GM19035 (cell line): ENCODE data around the gene CFAP45.

Source experiments
- ATAC-seq: cut with Tn5 transposase; IDR thresholded peaks from one replicate; pipeline ENCODE4 v1.9.1; 2021; ENCODE audit not compliant: unreplicated experiment

Gene CFAP45

DNA sequence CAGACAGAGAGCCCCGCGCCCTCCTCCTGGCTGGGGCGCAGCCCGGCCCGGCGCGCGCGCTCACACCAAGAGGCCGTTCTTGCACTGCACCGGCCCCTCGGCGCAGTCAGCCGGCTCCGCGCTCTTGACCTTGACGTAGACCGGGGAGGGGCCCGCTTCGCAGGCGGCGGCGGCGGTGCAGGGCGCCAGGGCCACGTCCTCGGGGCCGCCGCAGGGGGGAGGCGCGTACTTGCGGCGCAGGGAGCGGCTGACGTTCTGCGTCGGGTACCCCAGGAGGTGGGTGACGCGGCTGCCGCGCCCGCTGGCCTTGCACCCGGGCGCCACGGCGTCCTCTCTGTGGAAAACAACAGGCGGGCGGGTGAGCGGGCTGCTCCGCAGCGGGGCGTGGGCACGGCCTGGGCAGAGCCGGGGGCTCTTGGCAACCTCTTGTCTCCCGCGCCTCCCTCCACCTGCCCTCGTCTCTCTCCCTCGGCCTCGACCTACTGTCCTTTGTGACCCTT lies 45.2 kb downstream of the CFAP45 start:
- ATAC-seq: peak; percentile 80

DNA sequence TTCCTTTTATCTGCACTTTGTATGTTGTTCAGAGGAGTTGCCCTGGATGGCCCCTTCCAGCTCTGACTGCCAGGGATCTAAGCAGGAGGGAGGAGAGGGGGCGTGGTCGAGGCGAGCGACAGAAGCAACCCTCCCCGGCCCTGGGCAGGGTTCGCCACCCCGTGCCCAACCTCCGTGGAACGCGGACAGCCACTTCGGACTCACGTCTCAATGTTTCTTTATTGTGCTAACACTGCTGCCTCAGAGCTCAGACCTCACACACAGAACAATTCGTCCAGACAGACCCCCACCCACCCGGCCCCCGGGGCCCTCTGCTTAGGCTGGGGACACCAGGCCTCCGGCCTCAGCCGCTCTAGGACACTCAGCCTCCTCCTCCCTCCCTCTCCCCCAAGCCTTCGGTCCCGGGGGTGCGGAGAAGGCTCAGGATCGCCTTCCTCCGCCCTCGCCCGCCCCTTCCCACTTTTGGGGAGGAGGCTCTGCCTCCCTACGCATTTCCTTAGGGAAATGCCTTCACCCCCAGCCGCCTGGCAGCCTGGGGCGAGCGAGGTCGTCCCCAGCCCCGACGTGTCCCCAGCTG lies 45.8 kb downstream of the CFAP45 start:
- ATAC-seq: peak; percentile 11

DNA sequence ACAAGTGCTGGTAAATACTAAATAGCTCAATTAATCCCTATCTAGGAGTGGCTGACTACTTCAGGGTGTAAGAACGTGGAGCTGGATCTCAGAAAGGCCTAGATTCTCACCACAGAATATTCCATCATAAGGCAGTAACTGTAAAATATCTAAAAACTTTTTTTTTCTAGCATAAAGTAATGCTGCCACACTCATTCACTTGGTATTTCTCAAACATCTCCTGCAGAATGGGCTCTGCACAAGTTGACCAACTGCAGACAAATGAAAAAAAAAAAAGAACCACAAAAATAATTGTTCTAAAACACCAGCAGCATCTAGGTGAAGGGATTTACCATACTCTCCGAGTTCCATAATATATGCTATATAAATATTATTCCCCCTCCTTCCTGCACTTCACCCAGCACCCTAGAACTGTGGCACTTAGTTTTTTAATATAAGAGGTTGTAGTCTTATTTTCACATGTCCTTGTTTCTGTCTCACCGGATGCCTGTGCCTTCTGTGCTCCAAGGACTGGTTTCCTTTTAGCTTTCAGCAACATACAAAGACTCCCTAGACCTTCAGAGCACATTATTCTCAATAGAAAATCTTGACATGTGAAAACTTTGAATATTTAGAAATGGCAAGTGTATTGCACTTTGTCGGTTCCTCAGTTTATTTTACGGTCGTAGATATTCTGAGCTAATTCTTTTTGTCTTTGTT lies 46.4 kb downstream of the CFAP45 start:
- ATAC-seq: no peak

DNA sequence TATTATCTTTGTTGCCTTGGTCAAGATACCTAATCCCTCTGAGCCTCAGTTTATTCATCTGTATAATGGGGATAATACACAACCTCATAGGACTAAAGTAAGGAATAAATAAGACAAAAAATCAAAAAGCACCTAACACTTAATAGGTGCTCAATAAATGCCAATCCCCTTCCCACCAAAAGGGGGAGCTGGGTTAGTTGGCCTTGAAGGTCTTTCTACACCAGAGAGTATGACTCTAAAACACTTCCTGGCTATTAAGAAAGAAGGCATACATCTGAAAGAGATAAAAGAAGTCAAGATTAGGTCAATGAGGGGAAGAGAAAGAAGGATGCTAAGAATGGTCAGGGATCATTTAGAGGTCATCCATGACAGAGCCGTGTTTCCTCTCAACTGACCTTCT lies 48.6 kb downstream of the CFAP45 start:
- no peak for ATAC-seq

DNA sequence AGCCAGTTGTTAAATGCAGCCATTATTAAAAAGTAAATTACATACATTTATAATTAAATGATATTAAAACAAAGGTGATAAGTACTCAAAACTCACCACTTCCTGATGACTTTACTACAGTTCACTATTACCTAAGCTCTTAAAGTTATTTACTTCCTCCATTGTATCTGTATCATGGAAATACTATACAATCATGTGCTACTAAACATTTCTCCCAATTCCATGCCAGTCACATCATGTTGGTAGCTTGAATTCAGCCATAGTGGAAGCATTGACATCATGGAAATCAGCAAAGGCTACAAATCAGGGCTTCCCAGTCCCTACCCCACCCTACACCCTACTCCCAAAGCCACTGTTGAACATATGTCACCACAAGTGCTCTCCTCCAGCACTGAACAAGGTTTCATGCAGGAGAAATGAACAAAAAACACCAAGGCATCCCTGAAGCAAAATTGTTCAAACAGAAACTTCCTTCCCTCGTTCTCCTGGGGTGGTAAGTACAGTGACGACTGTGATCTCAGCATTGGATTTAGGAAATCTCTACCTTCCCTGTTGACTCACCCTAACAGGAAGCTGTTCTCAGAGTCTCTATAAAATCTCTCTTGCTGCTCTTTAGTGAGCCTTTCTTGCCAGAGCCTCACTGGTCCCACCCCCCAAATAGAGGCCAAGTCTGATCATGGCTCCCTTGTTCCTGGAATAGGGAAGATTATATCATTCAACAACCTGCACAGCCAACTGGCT lies 50.2 kb downstream of the CFAP45 start:
- no peak for ATAC-seq

DNA sequence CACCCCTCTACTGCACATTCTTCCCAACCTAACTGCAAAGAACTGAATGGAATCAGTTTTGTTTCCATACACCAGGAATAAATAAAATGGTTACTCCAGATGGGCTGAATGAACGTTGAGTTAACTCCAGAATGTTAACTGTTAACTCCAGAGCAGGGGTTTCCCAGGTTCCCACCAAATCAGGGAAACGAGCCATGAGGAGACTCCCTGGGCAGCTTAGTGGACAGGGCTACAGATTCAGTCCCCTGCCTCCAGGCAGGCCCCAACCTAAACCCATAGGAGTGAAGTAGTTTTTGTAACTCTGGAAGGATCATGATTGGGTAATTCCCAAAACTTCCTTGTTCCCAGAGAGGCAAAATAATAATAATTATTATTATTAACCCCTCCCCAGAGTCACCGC lies 51.6 kb downstream of the CFAP45 start:
- no peak for ATAC-seq

DNA sequence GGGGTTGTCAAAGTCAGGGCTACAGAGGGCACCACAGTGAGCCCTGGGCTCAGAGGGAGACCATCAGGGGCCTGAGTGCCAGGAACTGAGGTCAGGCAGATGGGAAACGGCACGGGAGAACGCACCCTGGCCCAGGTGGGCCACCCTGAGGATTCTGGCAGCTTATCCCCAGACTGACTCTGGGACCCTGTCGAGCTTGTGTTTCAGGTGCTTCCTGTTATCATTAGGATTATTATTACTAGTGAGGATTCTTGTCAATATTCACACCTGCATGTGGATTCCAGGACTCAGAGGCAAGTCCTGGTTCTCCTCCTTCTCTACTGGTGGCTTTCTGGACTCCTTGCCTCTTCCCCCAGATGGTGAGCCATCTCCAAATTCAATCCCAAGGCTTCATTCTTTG lies 52.7 kb downstream of the CFAP45 start:
- ATAC-seq: no peak

DNA sequence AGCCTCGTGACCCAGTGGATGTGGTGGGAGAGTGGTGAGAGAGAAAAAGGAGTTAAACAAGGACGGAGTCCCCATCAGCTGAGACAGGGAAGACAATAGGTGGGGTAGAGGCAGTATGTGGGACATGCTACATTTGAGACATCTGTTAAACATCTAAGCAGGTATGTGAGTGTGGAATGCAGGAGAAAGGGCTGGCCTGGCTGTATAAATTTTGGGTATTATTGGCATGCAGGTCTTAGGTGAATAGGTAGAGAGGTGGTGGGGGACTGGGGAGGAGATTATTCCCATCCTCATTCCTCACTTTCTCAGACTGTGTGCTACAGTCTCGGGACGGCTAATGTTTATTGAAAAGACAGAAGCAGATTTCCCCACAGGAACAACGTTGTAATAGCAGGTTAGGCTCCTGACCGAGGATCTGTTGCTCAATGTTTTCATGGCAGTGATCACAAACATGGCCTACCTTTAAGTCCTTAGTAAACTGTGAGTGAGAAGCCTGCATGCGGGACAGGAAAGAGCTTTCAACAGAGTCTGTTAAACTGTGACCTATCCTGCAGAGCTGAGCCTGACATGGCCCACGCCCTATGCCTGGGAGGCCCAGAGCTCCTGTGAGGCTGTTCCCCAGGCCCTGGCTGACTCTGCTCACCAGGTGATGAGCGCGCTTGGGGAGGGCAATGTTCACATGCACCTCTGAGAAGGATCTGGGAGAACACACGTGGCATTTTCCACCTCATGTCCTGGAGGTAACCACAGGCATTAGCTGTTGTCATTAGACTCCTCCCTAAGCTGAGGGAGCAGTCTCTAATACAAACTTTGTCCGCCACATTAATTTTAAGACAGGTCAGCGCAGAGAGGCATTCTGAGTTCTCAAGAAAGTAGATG lies 54.0 kb downstream of the CFAP45 start:
- ATAC-seq: no peak

DNA sequence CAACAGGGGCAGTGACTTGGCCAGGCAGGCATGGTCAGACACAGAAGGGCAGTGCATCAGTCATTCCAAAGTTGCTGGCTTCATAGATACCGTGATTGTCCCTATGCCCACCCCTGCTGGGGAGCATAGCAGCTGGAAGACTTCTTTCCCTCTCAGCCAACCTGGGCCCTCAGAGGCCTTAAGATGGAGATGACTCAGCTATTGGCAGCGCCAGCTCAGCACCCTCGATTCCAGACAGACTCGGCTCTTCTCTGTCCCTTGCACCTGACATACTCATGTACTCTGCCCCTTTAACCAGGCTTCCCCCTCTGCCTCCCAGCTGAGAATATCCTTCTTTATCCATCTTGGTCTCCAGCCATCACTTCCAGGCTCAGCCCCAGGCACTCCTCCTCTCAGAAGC lies 56.5 kb downstream of the CFAP45 start:
- ATAC-seq: no peak

DNA sequence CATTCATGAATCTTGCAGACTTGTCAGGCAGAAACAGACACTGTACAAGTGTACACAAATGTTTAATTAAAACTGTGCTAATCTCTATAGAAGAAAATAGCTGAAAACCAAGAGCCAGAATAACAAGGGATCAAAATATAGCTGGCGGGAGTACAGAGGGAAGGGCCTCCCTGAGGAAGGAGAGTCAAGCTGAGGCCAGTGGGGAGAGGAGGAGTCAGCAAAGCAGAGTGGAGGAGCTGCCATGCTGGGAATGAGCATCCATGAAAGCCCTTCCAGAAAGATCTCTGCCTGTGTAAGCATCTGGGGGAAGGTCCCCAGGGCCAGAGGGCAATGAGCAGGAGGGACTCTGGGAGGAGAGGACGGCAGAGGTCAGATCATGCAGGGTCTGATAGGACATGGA lies 58.2 kb downstream of the CFAP45 start:
- ATAC-seq: no peak

DNA sequence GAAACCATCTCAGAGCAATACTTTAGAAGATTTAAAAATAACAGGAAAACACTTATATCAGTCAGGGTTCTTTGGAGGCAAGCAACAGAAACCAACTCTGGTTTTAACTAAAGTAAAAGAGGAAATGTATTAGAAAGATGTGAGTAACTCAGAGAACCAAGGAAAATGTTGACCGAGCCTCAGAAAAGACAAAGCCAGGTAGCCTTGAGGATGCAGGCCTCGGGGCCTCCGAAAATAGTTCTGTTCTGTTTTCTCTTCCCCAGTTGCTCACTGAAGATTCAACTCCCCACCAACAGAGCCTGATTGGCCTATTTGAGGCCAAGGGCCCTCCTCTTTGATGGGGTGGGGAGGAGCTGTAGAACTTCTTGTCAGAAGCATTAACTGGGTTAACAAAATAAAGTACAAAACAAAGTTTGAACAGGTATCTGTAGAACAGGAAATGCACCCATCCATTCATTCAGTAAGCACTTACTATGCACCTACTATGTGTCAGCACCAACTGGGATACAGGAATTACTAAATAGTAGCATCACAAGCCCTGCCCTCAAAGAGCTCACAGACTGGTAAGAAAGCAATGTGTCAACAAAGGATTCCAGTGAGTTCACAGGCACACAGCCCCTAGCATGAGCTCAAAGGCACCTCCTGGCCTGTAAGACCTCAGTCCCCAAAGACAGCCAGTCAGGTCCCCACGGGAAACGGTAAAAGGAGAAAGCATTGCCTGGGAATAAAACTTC lies 60.7 kb downstream of the CFAP45 start:
- ATAC-seq: peak; percentile 65

DNA sequence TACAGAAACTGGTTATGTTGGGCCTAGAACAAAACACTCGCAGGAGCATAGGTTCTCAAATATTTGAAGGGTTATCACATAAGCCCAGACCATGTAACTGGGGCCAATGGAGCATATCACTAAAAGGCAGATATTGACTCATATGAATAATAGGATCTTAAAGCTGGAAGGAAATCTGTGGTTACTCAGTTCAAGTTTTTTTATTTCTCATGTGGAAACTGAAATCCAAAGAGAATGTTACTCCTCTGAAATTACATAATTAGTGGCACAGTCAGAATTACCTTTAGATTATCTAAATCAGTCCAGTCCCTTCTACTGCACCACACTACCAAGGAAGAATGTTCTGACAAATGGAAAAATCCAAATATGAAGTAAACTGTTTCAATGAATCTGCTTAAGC lies 61.2 kb downstream of the CFAP45 start:
- peak; percentile 44 for ATAC-seq

DNA sequence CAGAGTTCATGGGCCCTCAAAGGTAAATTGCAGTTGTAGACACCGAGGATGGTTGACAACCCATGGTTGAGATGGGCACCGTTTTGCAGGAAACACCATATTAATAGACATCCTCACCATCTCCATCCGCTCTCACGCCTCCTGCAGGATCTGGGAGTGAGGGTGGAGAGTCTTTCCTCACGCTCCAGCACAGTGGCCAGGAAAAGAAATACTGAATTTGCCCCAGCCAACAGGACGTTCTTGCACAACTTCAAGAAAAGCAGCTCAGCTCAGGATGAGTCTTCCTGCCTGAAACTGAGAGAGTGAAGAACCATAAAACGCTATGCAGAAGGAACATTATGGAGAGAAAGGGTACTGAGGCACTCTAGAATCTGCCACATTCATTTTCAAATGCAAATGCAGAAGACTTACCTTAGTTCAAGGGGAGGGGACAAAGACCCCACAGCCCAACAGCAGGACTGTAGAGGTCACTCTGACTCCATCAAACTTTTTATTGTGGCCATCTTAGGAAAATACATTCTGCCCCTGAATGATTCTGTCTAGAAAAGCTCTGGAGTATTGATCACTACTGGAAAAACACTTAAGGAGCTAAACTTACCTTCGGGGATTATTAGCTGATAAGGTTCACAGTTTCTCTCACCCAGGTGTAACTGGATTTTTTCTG lies 64.0 kb downstream of the CFAP45 start:
- ATAC-seq: no peak

DNA sequence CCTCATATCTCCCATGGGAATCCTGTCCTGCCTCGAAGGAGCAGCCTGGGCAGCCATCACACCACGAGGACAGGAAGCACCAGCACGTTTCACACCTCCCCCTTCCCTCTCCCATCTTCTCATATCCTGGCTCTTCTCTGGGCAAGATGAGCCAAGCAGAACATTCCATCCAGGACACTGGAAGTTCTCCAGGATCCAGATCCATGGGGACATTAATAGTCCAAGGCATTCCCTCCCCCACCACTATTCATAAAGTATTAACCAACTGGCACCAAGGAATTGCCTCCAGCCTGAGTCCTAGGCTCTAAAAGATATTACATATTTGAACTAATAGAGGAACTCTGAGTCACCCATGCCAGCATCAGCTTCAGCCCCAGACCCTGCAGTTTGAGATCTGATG lies 64.6 kb downstream of the CFAP45 start:
- no peak for ATAC-seq

DNA sequence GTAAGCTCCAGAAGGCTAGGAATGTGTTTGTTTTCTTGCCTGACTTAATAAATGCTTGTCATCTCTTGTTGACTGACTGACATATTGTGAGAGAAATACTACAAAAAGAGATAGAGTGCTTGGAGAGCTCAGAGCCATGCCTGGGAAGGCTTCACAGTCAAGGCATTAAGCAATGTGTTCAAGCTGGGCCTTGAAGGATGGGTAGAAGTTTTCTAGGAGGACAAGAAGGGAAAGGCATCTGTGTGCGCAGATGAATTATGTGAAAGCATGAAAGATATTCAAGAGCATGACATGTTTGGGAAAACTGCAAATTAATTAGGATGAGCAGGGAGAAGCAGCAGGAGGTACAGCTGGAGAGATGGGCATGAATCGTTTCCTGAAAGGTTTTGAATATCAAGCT lies 67.7 kb downstream of the CFAP45 start:
- ATAC-seq: no peak

DNA sequence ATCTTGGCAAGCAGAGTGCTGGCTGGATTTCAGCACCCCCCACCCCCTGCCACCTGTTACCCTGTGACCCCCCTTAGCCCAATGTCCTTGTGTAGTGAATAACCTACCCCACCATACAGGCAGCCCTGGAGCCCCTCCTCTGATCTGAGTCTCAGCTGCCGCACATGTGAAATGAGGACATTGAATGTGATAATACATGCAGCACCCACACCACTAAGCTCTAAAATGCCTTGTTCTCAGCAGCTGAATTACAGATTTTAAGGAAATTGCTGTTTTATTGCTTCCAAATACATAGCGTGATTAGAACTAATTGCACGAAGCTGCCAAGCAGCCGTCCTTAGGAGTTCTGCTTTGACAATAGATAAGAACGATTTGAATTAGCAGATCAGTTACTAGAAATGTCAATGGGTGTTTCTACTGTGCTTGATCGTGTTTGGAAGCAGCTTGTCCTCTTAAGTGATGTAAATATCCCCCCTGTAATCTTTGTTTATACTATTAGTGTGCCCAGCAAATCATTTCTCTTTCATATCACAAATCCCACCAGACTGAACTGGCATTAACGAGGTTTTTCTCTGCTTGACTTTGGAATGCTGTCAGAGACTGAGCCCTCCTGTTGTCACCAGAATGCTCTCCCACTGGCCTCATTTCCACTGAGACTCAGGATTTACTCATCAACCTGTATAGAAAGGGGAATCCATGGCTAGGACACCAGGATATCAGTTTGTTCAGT lies 68.4 kb downstream of the CFAP45 start:
- ATAC-seq: no peak

DNA sequence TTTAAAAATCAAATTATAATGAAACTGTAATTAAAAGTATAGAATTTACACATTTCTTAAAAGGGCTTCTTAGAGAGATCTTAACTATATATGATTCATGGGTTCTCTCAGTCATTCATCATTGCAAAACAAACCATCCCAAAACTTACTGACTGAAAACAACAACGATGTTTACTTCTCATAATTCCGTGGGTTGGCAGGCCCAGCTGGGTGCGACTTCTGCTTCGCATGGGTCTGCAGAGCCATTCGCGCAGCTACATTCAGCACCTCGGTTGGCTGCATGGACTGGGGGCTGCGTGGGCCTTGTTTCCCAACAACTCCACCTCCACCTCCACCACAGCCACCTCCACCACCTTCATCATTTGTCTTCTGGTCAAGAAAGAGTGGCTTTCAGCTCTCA lies 69.2 kb downstream of the CFAP45 start:
- ATAC-seq: no peak

DNA sequence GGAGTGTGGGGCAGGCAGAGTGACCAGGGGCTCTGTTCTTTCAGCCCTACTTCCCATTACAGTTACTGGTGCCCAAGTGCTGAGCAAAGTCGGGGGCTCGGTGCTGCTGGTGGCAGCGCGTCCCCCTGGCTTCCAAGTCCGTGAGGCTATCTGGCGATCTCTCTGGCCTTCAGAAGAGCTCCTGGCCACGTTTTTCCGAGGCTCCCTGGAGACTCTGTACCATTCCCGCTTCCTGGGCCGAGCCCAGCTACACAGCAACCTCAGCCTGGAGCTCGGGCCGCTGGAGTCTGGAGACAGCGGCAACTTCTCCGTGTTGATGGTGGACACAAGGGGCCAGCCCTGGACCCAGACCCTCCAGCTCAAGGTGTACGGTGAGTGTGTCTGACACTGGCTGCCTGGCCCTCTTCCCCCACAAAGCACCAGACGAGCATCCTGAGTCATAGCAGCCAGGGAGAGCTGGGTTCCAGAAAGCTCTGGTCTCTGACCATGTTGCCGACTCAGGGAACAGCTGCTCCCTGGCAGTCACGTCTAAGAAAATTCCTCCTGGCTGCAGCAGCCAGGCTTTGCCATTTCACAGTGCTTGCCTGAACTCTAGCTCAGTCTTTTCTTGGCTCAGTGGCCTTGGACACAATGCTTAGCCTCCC lies 70.0 kb downstream of the CFAP45 start:
- ATAC-seq: no peak

DNA sequence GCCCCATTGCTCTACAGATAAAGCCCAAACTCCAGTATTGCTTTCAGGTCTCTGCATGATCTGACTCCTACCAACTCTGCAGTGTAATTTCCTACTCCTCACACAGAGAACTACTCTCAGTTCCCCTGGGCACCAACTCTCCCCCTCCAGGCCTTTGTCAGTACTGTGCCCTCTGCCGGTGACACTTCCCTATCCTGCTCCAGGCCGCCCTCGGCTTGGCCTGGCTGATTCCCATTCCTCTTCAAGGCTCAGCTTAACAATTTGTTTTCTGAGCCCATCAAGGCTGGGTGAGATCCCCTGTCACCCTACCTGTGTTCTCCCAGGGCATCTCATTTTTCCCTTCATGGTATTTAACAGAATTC lies 70.7 kb downstream of the CFAP45 start:
- ATAC-seq: peak; percentile 68
